ENCODE data around the gene RPS13.
"Not testable (repeated sequence)": the region's sequence is repeated elsewhere in the genome, so short reads cannot be mapped to it uniquely, and the experiment has no call there.

- not testable (repeated sequence) for TF ChIP-seq CTCF (IDR thresholded peaks at IDR 0.05 in 2 of 3, conservative IDR thresholded peaks at IDR 0.05 in 1 of 3; ENCODE audit: control insufficient read depth in 2 of 3, extremely low read depth in 1 of 3, insufficient read depth in 1 of 3, low read depth in 3 of 3, low read length in 3 of 3); CHD1 (IDR thresholded peaks at IDR 0.05; ENCODE audit: low read depth, low read length); EZH2 (IDR thresholded peaks at IDR 0.05; ENCODE audit: borderline replicate concordance, control insufficient read depth, low read depth, low read length); EP300 (IDR thresholded peaks at IDR 0.05; ENCODE audit: borderline replicate concordance in 1 of 2, control insufficient read depth in 1 of 2, low read depth in 2 of 2, low read length in 2 of 2); CREM (IDR thresholded peaks at IDR 0.05; ENCODE audit: low read depth); SIX5 (IDR thresholded peaks at IDR 0.05; ENCODE audit: low read depth, low read length, severe bottlenecking); NR2C2 (IDR thresholded peaks at IDR 0.05; ENCODE audit: borderline replicate concordance, control insufficient read depth, insufficient read length, low read depth); PBX3 (IDR thresholded peaks at IDR 0.05; ENCODE audit: insufficient replicate concordance, low read depth, low read length); NFYA (IDR thresholded peaks at IDR 0.05; ENCODE audit: borderline replicate concordance, low read depth, low read length); CEBPB (IDR thresholded peaks at IDR 0.05; ENCODE audit: borderline replicate concordance in 1 of 2, low read depth in 2 of 2, low read length in 2 of 2); RB1 (IDR thresholded peaks at IDR 0.05; ENCODE audit: borderline replicate concordance); RAD21 (IDR thresholded peaks at IDR 0.05; ENCODE audit: insufficient read depth, low read depth, low read length); TAF1 (IDR thresholded peaks at IDR 0.05; ENCODE audit: borderline replicate concordance, low read depth, low read length); USF2 (IDR thresholded peaks at IDR 0.05; ENCODE audit: borderline replicate concordance, low read depth, low read length)
Observed at GRCh38 chr11:17048491-17048890, 29.0 kb downstream of the RPS13 start.
